ENCODE measurements around the gene EXOG. TPM values are rescaled to one million over a fixed set of nuclear protein-coding genes. Genes with fewer than 3 reads are reported as not detected.
A peak's percentile ranks its signal among the peaks of the same experiment; 100 is the strongest.

Gene EXOG
- total and polyA plus RNA-seq, 2 donors from 2014 or later, result 5.5 to 16.4 TPM

GRCh38 chr3:38545983-38546382, 49.8 kb downstream of the EXOG start:
- intact Hi-C loops (cut with DNase I), result no loop called here
- no peak overlapping the region for H3K9ac ChIP-seq (ENCODE audit: low read length in 3 of 3)
- TF ChIP-seq CTCF (IDR thresholded peaks at IDR 0.05; ENCODE audit: borderline replicate concordance, extremely low read depth, insufficient read depth), result no peak

GRCh38 chr3:38548154-38548931, 52.2 kb downstream of the EXOG start:
- Histone ChIP-seq H3K9me3 (ENCODE audit: control insufficient read depth in 2 of 3, insufficient read depth in 1 of 3, low read length in 3 of 3) (no peaks in the 10 kb centered on the region), H3K9ac (ENCODE audit: low read length in 3 of 3) (no peak overlapping the region), H3K4me3 (ENCODE audit: low read length in 3 of 3) (no peak overlapping the region), H3K4me1 (ENCODE audit: control insufficient read depth in 2 of 3, insufficient read depth in 2 of 3, low read depth in 1 of 3, low read length in 3 of 3) (no peaks in the 10 kb centered on the region), H3K27me3 (ENCODE audit: control insufficient read depth, insufficient read depth, low read length) (no peaks in the 10 kb centered on the region), H3K36me3 (ENCODE audit: control insufficient read depth in 2 of 3, insufficient read depth in 3 of 3, low read length in 3 of 3) (no peaks in the 10 kb centered on the region), H3K27ac (ENCODE audit: low read depth in 2 of 2, low read length in 2 of 2) (no peak overlapping the region)
- DNase-seq (peak in 2 of 5 donors; percentile 4 to 14), FAIRE-seq (no peak)
- no peak for TF ChIP-seq CTCF (IDR thresholded peaks at IDR 0.05; ENCODE audit: borderline replicate concordance, extremely low read depth, insufficient read depth)
- intact Hi-C loops (cut with DNase I), result no loop called here

More at GRCh38 chr3:38545983-38546382, 49.8 kb downstream of the EXOG start:
- Histone ChIP-seq H3K27ac (ENCODE audit: low read depth in 2 of 2, low read length in 2 of 2) (no peak overlapping the region), H3K4me3 (ENCODE audit: low read length in 3 of 3) (no peak overlapping the region), H3K9me3 (ENCODE audit: control insufficient read depth in 2 of 3, insufficient read depth in 1 of 3, low read length in 3 of 3) (no peaks in the 10 kb centered on the region), H3K27me3 (ENCODE audit: control insufficient read depth, insufficient read depth, low read length) (no peaks in the 10 kb centered on the region), H3K36me3 (ENCODE audit: control insufficient read depth in 2 of 3, insufficient read depth in 3 of 3, low read length in 3 of 3) (no peaks in the 10 kb centered on the region), H3K4me1 (ENCODE audit: control insufficient read depth in 2 of 3, insufficient read depth in 2 of 3, low read depth in 1 of 3, low read length in 3 of 3) (no peaks in the 10 kb centered on the region)
- DNase-seq, result no peak
- no peak for FAIRE-seq

- DNase-seq (no peak), FAIRE-seq (no peak)
Observed at GRCh38 chr3:38549082-38549481, 52.9 kb downstream of the EXOG start.

More at GRCh38 chr3:38549082-38549481, 52.9 kb downstream of the EXOG start:
- no peaks in the 10 kb centered on the region for H3K9me3 ChIP-seq (ENCODE audit: control insufficient read depth in 2 of 3, insufficient read depth in 1 of 3, low read length in 3 of 3)
- H3K9ac ChIP-seq (ENCODE audit: low read length in 3 of 3), result no peak overlapping the region
- intact Hi-C loops (cut with DNase I), result no loop called here
- H3K27ac ChIP-seq (ENCODE audit: low read depth in 2 of 2, low read length in 2 of 2), result no peak overlapping the region
- no peak for TF ChIP-seq CTCF (IDR thresholded peaks at IDR 0.05; ENCODE audit: borderline replicate concordance, extremely low read depth, insufficient read depth)
- no peaks in the 10 kb centered on the region for H3K27me3 ChIP-seq (ENCODE audit: control insufficient read depth, insufficient read depth, low read length)
- H3K4me1 ChIP-seq (ENCODE audit: control insufficient read depth in 2 of 3, insufficient read depth in 2 of 3, low read depth in 1 of 3, low read length in 3 of 3), result no peaks in the 10 kb centered on the region
- H3K4me3 ChIP-seq (ENCODE audit: low read length in 3 of 3), result no peak overlapping the region
- H3K36me3 ChIP-seq (ENCODE audit: control insufficient read depth in 2 of 3, insufficient read depth in 3 of 3, low read length in 3 of 3), result no peaks in the 10 kb centered on the region

Data from kidney (tissue), 14 donors.